ENCODE data around the gene SCAP. TPM values are rescaled to one million over a fixed set of nuclear protein-coding genes. Genes with fewer than 3 reads are reported as not detected.

Gene SCAP
- total and polyA plus RNA-seq, 12 donors = 31.7 to 56.7 (median 40.4) TPM

DNA sequence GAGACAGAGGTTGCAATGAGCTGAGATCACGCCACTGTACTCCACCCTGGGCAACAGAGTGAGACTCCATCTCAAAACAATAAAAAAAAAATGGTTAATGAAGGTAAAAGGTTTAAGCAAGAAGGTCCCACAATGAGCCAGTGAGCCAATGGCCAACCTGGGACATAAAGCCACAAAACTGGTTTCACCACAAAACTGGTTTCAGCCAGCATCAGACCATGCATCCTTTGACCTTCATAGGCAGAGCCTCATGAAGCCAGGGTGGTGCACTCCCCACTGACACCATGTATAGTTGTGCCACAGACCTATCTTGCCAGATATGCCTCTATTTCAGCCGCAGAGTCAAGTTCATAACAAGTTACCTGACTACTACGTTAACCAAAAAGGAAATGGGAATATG, 41.9 kb downstream of the SCAP start:
- no peak overlapping the region for H3K4me3 ChIP-seq
- no peak for DNase-seq
- H3K4me1 ChIP-seq = no peaks in the 10 kb centered on the region
- ATAC-seq = no peak
- no peaks in the 10 kb centered on the region for H3K9me3 ChIP-seq
- H3K36me3 ChIP-seq = peaks cover 0 to 87% (median 24%) of the 10 kb centered on the region in 9 donors
- no peaks in the 10 kb centered on the region for H3K27me3 ChIP-seq
- H3K27ac ChIP-seq = no peak overlapping the region
- WGBS, 2 donors = 96 to 97% methylated on average over 3 of the region's 3 CpGs
- intact Hi-C loops (cut with DNase I) = no loop called here
- TF ChIP-seq CTCF (IDR thresholded peaks at IDR 0.05) = no peak

GRCh38 chr3:47432673-47433072, 43.1 kb downstream of the SCAP start:
- H3K4me3 ChIP-seq = no peak overlapping the region
- ATAC-seq (no peak), DNase-seq (no peak)
- no peak overlapping the region for H3K27ac ChIP-seq
- no peaks in the 10 kb centered on the region for H3K9me3 ChIP-seq
- intact Hi-C loops (cut with DNase I) = no loop called here
- no peaks in the 10 kb centered on the region for H3K27me3 ChIP-seq
- TF ChIP-seq CTCF (IDR thresholded peaks at IDR 0.05) = no peak
- 99 to 100% methylated on average over 2 of the region's 2 CpGs for WGBS, 2 donors
- H3K4me1 ChIP-seq = no peaks in the 10 kb centered on the region
- peaks cover 0 to 87% (median 24%) of the 10 kb centered on the region in 9 donors for H3K36me3 ChIP-seq

- Histone ChIP-seq H3K36me3 (peaks cover 0 to 88% (median 29%) of the 10 kb centered on the region in 9 donors), H3K27ac (no peak overlapping the region), H3K4me3 (no peak overlapping the region), H3K27me3 (no peaks in the 10 kb centered on the region), H3K4me1 (no peaks in the 10 kb centered on the region), H3K9me3 (no peaks in the 10 kb centered on the region)
- WGBS, 2 donors = 69 to 80% methylated on average over 3 of the region's 3 CpGs
- DNase-seq (no peak), ATAC-seq (no peak)
- intact Hi-C loops (cut with DNase I) = no loop called here
- TF ChIP-seq CTCF (IDR thresholded peaks at IDR 0.05) = no peak
Measured at GRCh38 chr3:47431225-47431624, 44.5 kb downstream of the SCAP start.

DNA sequence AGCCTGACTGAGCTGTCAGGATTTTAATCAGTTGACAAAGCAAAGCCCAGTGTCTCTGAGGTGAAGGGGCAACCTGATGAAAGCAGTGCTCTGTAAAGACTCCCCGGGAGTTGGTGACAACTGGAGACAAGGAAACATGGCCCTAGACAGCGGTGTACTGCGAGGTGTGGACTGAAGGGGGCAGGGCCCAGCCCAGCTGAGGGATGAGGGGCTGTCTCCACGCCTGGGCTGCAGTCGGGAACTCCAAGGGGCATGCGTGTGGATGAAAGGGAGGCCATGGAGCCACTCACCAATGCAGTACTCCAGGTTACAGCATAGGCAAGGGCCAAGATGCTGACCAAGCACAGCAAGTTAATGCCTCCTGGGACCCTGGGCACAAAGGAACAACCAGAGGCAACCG, 45.1 kb downstream of the SCAP start:
- 67 to 70% methylated on average over 7 of the region's 7 CpGs for WGBS, 2 donors
- no peaks in the 10 kb centered on the region for H3K9me3 ChIP-seq
- H3K27ac ChIP-seq = no peak overlapping the region
- peaks cover 0 to 88% (median 34%) of the 10 kb centered on the region in 9 donors for H3K36me3 ChIP-seq
- H3K27me3 ChIP-seq = no peaks in the 10 kb centered on the region
- no peak for ATAC-seq
- DNase-seq = no peak
- no peaks in the 10 kb centered on the region for H3K4me1 ChIP-seq
- no peak for TF ChIP-seq CTCF (IDR thresholded peaks at IDR 0.05)
- intact Hi-C loops (cut with DNase I) = no loop called here
- no peak overlapping the region for H3K4me3 ChIP-seq

Measured in heart right ventricle (tissue), 16 donors.